HG03175 (cell line): ENCODE measurements around the gene PIBF1.

Experiments used
- ATAC-seq: cut with Tn5 transposase; IDR thresholded peaks from one replicate; pipeline ENCODE4 v1.9.1; 2021; ENCODE audit warnings: mild to moderate bottlenecking, moderate library complexity; ENCODE audit not compliant: unreplicated experiment

Gene PIBF1

DNA sequence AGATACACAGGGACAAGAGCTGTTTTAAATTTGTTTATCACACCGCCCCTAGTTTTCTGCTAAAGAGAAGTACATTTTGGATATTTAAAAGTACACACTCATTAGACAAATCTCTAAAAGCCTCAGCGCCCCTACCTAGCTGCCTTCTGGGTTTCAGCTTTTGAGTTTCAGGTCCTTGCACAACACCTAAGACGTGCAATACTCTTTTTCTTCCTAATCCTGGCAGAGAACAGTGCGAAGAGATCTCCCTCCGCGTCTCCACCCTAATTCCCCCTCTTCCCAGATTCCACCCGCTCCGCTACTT is 276.5 kb downstream of the PIBF1 start:
- ATAC-seq, result peak; percentile 13

DNA sequence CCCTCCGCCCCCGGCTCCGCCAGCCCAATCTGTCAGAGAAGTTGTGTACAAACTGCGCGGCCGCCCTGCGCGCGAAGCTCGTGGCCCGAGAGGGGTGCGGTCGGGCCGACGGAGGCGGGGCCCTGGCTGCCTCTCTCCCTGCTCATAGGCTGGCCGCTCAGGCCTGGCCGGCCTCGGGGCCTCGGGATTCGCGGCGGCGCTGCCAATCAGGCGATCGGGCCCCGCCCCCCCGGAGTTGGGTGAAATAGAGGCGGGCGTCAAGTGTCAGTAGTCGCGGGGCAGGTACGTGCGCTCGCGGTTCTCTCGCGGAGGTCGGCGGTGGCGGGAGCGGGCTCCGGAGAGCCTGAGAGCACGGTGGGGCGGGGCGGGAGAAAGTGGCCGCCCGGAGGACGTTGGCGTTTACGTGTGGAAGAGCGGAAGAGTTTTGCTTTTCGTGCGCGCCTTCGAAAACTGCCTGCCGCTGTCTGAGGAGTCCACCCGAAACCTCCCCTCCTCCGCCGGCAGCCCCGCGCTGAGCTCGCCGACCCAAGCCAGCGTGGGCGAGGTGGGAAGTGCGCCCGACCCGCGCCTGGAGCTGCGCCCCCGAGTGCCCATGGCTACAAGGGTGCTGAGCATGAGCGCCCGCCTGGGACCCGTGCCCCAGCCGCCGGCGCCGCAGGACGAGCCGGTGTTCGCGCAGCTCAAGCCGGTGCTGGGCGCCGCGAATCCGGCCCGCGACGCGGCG is 277.0 kb downstream of the PIBF1 start, which contains the start of gene KLF5:
KLF5 (plus strand) TSS at position 270 of the 724 bp plus-strand sequence; CDS start at position 593, 323 bp downstream.
- peak; percentile 97 for ATAC-seq

DNA sequence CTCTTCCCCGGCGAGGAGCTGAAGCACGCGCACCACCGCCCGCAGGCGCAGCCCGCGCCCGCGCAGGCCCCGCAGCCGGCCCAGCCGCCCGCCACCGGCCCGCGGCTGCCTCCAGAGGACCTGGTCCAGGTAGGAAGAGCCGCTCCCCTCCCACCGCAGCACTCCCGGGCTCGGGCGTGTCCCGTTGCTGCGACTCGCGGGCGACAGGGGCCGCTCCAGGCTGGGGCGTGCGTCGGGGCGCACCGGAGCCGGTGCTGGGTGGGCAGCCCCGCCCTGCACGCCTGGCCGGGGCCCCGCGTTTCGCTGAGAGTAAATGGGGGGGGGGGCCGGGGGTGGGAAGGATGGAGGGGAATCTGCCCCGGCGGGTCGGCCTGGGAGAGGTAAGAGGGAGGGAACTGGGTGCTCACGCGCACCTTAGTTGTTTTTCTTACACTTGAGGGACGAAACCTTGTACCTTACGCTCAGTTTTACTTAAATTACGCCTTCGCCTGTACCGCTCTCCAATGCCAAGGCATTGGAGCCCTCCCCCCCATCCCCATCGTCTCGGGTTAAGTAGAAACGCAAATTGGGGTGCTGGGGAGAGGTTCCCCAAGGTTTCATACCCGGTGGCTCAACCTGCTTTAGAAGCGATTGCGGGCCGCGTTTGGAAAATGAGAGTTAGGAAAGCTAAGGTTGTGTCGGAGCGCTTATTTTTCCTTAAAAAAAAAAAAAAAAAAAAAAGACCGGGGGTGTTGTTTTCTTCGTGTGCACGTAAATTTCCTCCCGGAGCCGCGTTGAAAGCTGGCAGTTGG is 277.7 kb downstream of the PIBF1 start:
- peak; percentile 37 for ATAC-seq

DNA sequence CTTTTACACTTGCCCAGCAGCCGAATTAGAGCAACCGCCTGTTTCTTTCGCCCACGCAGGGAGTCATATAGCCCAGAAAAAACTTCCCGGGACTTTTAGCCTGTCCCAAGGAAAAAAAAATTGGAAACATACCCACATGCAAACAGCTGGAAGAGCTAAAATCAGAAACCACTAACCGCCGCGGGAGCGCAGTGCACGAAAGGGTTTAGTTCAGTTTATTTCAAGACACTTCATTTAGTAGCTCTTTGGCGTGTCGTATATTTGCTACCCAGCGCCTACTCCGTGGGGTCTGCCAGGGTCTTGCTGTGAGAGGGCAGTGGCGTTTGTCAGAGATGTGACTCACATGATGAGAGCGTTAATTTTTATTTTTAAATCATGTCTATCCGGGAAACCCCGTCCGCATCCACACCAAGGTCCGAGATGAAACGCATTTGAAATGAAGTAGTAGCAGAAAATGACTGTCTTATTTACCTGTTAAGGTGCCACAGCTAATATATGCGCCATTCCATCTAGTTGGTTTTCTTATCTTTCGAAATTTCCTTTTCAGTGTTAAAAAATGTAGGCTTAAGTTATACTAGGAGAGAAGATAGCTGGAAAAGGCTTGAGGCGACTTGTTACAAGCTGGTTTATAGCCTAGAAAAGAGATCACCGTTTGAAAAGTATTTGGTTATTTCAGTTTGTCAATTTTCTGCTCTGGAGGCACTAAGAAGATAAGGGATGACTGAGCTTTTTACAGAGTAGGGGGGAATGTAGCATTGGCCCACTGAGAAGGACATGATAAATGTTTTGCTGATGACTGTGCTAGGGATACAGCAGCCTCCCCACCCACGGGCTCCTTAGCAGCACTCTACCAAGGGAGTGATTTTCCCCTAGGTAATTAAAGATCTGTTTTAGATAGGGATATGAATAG is 278.6 kb downstream of the PIBF1 start:
- ATAC-seq, result no peak

DNA sequence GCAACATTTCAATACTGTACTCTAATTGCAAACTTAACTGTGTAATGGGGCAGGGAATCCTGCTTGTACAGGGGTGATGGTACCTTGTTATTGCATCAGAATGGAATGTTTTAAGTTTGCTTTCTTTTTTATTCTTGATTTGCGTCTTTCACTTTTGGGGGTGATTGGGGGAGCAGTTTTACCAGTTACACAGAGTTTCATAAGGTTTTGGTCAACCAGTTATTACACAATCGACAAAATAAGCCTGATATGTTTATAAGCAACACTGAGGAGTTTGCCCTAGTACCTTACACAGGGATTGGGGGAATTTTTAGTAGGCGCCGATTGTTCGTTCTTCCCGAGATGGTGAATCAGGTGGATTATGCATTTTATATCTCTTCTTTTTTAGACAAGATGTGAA is 279.5 kb downstream of the PIBF1 start:
- ATAC-seq, result no peak

- no peak for ATAC-seq
These were observed 279.9 kb downstream of the PIBF1 start for GRCh38 chr13:73061876-73062275.

DNA sequence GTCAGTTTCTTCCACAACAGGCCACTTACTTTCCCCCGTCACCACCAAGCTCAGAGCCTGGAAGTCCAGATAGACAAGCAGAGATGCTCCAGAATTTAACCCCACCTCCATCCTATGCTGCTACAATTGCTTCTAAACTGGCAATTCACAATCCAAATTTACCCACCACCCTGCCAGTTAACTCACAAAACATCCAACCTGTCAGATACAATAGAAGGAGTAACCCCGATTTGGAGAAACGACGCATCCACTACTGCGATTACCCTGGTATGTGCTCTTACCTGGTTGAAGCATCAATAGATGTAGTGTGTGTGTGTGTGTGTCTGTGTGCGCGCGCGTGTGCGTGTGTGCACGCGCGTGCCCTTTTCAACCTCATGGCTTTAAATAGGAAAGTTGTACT is 280.5 kb downstream of the PIBF1 start:
- ATAC-seq, result no peak

- ATAC-seq, result no peak
These were observed 281.2 kb downstream of the PIBF1 start for GRCh38 chr13:73063166-73063565.

GRCh38 chr13:73065036-73065435 is 283.1 kb downstream of the PIBF1 start:
- ATAC-seq, result no peak

DNA sequence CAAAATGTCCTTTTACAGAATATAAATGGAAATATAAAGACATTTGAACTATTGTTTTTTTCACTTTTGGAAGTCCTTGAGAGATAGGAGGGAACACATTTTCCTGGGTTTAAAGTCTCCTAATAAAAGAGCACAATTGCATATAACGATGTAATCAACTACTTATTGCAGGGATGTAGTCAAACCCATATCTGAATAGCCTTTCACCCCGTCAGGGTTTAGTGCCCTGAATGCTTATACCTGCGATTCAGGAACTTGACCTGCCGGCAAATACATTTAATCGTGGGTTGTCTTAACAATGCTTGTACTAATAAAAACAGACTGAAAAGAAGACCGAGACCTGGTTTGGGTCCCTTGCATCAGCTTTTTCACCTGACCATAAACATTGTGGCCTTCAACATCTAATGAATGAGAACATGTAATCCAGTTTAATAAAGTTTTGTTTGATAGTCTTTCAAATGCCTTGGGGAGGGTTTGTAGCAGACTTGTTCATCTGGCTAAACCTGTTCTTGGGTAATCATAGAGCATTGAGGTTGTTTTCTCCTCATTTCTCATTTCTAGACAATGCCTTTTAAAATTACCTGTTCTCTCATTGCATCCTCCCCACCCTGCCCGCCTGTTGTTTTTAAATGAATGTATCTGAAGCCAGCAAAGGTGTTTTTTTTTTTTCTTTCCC is 283.9 kb downstream of the PIBF1 start:
- no peak for ATAC-seq
